HG03108 (cell line): ENCODE data around the gene CCNF.
A peak's percentile ranks its signal among the peaks of the same experiment; 100 is the strongest.
"Not testable (repeated sequence)": the region's sequence is repeated elsewhere in the genome, so short reads cannot be mapped to it uniquely, and the experiment has no call there.

Experiments
- ATAC-seq: cut with Tn5 transposase; IDR thresholded peaks from one replicate; pipeline ENCODE4 v1.9.1; 2021; ENCODE audit warnings: moderate library complexity; ENCODE audit not compliant: unreplicated experiment

Gene CCNF, protein sequence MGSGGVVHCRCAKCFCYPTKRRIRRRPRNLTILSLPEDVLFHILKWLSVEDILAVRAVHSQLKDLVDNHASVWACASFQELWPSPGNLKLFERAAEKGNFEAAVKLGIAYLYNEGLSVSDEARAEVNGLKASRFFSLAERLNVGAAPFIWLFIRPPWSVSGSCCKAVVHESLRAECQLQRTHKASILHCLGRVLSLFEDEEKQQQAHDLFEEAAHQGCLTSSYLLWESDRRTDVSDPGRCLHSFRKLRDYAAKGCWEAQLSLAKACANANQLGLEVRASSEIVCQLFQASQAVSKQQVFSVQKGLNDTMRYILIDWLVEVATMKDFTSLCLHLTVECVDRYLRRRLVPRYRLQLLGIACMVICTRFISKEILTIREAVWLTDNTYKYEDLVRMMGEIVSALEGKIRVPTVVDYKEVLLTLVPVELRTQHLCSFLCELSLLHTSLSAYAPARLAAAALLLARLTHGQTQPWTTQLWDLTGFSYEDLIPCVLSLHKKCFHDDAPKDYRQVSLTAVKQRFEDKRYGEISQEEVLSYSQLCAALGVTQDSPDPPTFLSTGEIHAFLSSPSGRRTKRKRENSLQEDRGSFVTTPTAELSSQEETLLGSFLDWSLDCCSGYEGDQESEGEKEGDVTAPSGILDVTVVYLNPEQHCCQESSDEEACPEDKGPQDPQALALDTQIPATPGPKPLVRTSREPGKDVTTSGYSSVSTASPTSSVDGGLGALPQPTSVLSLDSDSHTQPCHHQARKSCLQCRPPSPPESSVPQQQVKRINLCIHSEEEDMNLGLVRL

DNA sequence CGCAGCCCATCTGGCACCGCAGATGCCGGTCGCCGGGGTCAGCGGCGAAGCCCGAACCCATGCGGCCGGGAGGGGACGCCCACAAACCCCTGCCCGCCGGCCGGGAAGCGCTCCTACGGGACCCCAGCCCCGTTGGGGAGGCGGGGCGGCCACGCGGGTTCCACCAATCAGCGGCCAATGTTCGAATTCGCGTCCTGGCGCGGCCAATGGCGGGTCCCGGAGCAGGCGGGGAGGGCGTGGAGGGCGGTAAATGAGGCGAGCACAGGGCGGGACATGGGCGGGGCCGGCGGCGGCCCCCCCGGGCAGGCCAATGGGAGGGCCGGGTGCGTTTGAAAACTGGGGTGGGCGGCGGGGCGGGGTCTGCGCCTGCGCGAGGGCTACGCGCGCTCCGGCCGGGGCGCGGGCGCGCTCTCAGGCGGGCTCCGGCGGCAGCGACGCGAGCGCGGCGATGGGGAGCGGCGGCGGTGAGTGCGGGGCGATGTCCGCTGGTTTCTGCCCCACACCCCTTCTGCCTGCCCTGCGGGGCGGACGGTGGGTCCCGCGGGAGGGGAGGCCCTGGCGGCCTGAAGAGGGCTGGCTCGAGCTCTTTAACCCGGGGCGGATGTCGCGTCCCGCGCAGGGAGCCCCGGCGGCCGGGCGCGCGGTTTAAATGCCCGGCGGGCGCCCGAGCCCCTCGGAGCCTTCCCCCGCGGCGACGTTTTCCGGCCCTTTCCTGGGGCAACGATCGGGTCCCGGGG, at the start of gene CCNF:
Gene CCNF (plus strand): TSS at position 414 of the 737 bp plus-strand sequence. CDS start 35 bp downstream, at position 449.
- peak; percentile 73 for ATAC-seq

DNA sequence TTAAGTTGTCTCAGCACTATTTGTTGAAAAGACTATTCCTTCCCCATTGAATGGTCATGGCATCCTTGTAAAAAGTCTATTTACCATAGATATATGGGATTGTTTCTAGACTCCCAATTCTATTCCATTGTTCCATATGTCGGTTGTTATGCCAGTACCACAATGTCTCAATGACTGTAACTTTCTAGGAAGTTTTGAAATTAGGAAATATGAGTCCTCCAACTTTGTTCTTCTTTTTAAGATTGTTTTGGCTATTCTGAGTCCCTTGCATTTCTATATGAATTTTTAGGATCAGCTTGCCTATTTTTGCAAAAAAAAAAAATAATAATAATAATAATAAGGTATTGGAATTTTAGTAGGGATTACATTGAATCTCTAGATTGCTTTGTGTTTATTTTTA, 45.7 kb upstream of the CCNF start:
- ATAC-seq: no peak

DNA sequence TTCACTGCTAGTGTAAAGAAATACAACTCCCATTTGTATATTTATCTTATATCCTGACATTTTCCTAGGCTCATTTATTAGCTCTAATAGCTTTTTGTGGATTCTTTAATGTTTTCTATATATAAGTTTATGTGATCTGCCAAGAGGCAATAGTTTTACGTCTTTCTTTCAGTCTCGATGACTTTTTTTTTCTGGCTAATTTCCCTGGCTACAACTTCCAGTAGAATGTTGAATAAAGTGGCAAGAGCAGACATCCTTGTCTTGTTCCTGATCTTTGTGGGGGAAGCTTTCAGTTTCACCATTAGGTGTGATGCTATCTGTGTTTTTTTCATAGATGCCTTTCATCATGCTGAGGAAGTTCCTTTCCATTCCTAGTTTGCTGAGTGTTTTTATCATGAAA, 44.8 kb upstream of the CCNF start:
- ATAC-seq: no peak

DNA sequence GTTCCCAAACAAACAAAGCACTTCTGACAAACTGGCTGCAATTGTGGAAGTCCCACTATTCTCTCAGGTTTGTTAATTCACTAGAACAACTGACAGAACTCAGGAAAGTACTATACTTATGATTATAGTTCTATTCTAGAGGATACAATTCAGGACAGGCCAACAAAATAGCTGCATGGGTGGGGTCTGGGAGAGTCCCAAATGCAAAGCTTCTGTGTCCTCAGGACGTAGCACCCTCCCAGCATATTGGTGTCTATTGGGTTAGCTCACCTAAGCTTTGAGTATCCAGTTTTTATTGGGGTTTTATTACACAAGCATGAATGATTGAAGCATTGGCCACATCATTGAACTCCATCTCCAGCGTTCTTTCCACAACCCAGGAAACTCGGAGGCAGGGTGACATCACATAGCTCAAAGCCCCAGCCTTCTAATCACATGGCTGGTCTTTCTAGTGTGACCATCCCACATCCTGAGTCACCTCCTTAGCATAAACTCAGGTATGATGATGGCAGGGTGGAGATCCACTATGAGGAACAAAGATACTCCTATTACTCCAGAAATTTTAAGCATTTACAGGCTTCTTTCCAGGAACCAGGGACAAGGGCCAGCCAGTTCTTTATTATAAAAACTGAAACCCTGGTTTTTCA, 43.9 kb upstream of the CCNF start:
- ATAC-seq: no peak

DNA sequence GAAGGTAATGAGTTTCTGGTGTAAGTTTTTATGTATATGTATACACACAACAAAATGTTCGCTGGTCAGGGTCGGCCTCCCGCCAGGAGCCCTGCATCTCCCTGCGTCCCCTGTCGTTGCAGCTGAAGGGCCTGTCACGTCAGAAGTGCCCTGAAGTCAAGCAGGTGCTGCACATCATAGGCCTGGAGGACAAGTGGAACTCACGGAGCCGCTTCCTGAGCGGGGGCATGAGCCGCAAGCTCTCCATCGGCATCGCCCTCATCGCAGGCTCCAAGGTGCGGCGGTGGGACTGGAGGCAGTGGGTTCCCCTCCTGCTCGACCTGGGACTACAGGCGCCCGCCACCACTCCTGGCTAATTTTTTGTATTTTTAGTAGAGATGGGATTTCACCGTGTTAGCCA, 43.3 kb upstream of the CCNF start:
- not testable (repeated sequence) for ATAC-seq

DNA sequence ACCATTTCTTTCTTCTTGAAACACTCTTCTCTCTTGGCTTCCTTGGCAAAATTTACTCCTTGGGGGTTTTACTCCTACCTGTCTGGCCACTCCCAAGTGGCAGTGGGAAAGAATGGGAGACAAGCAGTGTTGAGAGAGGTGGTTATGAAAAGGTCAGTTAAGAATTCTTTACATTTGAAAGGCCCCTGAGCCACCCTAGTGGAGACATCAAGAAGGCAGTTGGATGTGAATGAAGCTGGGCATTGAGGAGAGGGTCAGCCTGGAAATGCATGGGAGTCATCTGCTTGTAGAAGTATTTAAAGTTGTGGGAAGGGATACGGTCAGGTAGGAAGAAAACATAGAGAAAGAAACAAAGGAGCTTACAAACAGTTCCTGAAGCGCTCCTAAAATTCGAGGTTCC, 42.3 kb upstream of the CCNF start:
- ATAC-seq: no peak

DNA sequence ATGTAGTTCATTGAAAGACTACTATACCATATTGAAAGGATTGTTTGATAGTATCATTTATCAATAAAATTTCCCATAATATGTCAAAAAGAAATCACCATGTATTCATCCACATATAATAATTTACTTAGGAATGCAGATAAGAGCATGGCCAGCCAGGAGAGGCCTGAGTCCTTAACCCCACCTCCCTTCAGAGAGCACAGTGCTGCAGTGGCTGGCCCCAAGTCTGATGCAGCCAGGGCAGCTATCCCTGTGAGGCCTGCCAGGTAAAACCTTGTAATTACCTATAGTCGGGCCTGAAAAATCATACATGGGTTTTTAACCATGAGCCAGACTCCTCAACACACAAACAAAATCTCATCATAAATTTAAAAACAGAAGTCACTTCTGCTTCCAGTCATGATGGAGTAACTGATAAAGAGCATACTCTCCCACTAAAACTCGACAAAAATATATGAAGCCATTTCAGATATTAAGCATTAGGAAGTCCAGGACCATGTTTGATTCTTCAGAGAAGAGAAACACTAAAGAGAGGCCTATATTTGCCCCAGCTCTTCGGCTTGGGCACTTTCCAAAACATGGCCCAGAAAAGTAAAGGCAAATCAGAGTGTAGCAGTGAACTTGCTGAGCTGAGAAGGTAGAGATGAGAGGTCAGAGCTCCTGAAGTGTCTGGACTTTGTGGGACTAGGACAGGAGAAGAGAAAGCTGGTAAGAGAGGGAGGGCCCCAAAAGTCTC, 40.9 kb upstream of the CCNF start:
- ATAC-seq: no peak

DNA sequence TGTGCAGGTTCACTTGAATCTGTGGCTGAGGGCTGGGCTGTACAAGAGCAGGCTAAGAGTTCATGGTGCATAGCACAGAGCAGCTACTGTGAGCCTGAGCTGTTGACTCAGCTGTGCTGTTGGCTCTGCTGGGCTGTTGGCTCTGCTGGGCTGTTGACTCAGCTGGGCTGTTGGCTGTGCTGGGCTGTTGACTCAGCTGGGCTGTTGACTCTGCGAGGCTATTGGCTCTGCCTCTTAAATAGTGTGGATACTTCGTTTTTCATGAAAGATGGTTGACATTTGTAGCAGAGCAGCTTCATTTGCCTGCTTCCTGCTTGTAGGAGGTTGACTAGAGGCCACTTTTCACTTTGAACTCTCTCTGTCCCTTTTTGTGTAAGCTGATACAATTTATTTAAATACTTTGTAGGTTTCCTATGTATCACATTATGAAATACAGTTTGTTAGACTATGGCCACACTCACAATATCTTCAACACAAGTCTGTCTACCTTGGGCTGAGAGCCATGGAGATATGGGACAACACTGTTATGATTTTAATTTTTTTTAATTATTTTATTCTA, 40.3 kb upstream of the CCNF start:
- no peak for ATAC-seq

DNA sequence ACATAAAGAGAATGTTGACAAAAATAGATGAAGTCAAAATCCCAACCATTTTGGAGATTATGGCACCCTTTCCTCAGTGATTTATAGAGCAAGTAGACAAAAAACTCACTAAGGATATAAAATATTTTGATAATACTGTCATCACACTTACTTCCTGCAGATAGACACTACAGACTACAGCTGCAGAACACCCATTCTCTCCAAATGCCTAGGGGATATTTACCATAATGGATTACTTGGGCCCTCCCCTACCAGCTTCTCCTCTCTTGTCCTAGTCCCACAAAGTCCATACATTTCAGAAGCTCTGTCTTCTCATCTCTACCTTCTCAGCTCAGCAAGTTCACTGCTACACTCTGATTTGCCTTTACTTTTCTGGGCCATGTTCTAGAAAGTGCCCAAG, 37.2 kb upstream of the CCNF start:
- no peak for ATAC-seq

DNA sequence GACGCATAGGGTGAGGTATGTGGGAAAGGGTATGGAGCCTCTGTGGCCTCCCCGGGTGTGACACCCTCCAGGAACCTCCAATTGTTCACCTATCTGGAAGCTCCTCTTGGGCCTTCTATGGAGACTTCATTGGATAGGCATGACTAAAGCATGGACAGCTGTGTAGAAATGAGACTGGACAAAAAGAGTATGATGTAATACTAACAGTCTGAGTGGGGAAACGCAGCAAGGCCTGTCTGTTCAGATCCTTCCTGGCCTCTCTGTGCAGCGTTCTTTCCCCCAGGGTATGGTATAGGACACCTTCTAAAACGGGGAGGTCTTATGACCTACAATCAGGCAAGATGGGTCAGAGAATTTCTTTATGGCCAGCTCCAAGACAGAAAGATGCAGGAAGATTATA, 30.7 kb upstream of the CCNF start:
- ATAC-seq: no peak

DNA sequence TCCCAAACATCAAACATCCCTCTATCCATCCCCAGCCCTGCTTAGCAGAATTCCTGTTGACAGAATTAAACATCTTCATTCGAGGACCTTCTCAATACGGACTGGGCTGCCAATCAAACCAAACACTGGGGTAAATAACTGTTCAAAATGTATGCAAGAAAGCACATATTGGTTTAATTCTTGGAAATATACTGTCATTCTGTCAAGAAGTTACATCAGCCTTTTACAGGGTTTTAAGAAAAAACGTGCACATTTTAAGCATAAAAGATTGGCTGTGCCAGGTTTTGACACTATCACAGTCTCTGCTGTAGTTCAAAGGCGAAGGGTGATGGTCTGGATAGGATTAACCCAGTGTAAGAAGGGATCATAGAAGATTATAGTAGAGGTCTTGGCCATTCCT, 25.1 kb upstream of the CCNF start:
- no peak for ATAC-seq

DNA sequence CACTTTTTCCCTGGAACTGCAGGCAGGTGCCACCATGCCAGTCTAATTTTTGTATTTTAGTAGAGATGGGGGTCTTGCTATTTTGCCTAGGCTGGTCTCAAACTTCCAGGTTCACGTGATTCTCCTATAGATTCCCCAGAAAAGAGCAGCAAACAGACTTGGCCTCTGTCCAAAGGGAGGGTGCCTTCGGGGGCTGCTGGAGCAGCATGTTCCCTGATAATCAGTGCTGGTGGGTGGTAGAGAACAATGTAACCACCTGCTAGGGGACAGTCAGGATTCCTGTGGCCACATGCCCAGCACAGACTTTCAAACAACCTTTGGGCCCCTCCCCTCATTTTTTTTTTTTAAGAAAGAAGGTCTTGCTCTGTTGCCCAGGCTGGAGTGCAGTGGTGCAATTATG, 14.2 kb upstream of the CCNF start:
- ATAC-seq: no peak

DNA sequence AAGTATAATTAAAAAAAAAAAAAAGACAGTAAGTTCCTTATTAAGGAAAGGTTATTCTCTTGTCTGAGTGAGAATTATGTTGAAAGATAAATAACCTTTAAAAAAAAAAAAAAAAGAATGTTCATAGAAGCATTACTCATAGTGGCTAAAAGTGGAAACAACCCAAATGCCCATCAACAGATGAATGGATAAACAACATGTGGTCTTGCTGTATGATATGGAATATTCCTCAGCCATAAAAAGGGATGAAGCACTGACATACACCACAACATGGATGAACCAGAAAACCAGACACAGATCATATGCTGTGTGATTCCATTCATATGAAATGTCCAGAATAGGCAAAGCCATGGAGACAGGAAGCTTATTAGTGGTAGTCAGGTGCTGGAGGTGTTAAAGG, 9.2 kb upstream of the CCNF start:
- ATAC-seq: no peak

DNA sequence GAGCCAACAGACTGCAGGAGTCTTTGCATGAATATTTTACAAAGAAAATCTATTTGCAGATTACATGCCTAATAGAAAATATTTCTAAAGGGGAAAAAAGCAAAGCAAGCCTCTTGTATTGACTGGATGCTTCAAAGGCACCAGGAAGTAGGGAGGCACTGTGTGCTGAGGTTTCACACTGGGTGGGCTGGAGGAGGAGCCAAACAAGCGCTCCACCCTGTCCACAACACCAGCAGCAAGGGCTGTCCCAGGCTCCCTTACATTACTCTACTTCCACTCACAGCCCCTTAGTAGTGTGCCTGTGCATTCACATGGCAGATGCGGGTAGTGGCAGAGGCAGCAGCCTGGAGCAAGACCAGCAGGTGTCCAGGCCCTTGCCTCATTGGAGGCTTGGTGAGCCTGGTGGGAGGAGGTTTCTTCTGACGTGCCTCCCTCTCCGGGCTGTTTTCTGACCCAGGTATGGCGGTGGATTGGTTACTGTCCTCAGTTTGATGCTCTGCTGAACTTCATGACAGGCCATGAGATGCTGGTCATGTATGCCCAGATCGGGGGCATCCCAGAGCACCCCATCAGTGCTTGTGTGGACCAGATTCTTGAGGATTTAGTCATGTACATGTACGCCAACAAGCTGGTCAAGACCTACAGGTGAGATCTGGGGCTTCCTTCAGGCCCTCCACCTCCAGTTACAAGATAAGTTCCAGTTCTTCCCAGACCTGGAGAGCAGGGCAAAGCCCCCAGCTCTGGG, 7.0 kb upstream of the CCNF start:
- ATAC-seq: no peak

DNA sequence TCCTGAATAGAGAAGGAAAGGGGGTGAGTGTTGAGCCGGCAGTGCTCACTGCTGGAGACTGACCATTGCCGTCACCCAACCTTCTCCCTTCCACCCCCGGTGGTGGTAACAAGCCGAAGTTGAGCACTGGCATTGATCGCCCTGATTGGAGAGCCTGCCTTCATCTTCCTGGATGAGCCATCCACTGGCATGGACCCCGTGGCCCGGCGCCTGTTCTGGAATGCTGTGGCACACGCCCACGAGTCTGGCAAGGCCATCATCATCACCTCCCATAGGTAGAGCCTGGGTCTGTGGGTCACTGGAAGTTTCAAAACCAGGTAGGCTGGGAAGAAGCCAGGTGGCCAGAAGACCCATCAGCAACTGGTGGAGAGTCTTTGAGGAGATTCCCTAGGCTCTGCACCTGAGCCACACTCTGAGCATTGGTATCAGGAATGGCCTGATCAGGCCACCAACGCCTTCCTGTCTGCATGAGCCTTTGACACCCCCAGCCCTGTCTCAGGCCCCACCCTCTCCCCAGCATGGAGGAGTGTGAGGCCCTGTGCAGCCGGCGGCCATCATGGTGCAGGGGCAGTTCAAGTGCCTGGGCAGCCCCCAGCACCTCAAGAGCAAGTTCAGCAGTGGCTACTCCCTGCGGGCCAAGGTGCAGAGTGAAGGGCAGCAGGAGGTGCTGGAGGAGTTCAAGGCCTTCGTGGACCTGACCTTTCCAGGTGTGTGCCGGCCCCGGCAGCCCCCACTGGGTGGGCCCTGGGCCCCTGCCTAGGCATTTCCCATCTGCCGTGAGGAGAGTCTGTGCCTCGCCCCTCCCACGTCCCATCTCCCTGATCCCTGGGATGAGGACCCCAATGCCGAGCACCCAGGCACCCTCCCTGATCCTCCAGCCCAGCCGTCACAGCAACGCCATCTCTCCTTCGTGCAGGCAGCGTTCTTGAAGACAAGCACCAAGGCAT, 4.9 kb upstream of the CCNF start:
- no peak for ATAC-seq

DNA sequence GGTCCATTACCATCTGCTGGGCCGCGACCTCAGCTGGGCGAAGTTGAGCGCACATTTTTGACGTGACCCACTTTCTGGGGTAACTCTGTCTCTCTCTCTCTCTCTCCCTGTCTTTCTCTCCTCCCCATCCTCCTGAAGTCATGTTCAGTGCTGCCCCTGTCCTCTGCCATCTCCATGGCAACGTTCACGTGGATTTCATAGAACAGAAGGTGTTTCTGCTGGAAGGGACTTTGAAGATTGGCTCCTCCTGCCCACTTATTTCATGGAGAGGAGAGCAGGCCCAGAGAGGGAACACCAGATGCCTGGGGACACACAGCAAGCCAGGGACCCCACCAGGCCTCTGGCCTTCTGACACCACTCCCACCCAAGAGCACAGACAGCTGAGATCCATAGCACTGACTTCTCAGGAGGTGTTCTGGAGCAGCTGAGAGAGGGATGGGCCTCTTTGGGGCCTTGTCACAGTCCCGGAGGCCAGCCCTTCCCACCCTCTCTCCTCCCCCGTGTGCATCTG, 4.2 kb upstream of the CCNF start:
- ATAC-seq: no peak

DNA sequence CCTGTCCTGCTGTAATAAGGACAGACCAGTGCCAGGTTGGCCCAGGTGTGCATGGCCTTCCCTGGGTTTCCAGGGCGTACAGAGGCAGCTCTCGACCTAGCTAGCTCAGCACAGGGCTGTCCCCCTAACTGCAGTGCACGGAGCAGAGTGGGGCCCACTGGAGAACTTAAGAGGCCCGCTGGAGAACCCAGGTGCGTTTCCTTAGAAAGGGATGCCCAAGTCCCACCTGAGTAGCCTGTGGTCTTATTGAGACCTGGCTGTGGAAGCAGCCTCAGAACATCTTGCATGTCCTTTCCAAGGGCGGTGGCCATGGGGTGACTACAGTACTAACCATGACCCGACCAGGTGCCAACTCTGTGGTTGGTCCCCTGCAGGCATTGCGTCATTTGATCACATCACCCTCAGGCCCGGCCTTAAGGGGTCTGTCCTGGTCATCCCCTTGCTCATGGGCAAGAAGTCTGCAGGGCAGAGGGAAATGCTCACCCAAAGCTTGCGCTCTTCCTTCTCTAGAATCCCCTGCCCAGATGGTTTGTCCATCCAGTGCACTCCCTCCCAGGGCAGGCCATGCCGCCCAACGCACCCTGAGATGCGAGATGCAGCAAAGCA, 3.3 kb upstream of the CCNF start:
- ATAC-seq: no peak

DNA sequence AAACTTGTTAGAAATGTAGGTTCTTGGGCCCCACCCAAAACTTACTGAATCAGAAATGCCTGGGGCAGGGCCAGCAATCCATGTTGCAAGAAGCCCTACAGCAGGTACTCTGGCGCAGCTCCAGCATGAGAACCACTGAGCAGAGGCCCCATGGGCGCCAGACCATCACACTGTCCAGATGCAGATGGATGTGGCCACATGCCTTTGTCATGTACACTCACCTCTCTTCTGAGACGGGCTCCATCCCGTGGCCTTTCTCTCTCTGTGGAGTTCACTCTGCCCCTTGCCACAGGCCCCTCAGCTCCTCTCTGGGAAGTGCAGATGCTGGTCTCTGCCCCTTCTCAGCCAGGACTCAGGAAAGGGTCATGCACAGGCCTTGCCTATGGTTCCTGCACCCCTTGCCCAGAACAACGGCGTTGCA, 2.3 kb upstream of the CCNF start:
- ATAC-seq: no peak
